Activated CD8-positive, alpha-beta memory T cell treated with anti-CD3 and anti-CD28 coated beads for 24 hours (primary cell): ENCODE measurements around the gene WDR82.

Experiments
- DNase-seq: peaks from one replicate; pipeline ENCODE4 v3.0.0-alpha.2; 2020

The WDR82 gene, protein sequence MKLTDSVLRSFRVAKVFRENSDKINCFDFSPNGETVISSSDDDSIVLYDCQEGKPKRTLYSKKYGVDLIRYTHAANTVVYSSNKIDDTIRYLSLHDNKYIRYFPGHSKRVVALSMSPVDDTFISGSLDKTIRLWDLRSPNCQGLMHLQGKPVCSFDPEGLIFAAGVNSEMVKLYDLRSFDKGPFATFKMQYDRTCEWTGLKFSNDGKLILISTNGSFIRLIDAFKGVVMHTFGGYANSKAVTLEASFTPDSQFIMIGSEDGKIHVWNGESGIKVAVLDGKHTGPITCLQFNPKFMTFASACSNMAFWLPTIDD

DNA sequence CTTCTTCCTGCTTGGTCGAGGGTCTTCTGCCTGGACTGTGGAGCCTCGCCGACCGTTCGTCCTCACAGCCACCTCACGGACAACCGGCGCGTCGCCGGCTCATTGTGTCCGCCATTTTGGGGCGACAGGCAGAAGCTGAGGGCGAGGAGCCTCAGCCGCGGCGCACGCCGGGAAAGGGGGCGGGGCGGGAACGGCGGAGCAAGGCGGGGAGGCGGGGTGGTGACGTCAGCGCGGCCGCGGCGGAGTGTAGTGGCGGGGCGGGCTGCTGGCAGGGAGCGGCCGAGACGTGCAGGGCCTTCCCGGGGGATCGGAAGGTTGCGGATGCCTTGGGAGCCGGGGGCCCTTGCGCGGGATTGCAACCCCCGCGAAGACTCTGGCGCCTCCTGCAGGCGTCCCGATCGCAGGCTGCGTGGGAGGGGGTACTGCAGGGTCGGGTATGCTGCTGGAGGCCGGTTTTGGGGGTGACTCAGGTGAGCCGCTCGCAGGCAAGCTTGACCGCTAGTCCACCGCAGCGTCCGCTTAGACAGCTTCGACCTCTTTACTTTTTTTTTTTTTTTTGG, at the start of gene WDR82:
TSS of gene WDR82 (minus strand) at position 140 of the 560 bp plus-strand sequence. CDS start 288 bp downstream, outside the sequence.
- DNase-seq = peak; percentile 99

GRCh38 chr3:52327486-52328290, 49.2 kb upstream of the WDR82 start:
- no peak for DNase-seq

GRCh38 chr3:52326976-52327375, 48.5 kb upstream of the WDR82 start:
- no peak for DNase-seq

DNA sequence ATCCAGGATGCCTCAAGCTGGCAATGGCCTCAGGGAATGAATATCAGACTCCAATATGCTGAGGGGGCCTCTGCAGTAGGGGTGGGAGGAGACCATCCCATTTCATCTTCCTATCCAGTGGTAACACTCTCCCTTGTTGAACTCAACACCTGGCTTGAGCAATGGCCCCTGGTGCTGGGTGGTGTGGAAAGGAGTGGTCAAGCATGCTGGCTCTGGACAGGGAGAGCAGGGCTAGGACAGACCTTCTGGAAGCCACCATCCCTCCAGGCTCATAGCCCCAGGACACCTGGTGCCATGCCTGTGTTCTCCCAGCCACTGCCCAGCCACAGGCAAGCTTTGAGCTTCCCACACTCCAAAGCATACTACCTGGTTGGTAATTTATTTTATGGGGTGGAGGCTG, 47.2 kb upstream of the WDR82 start:
- no peak for DNase-seq

GRCh38 chr3:52324676-52325075, 46.2 kb upstream of the WDR82 start:
- no peak for DNase-seq

- no peak for DNase-seq
These were observed 45.3 kb upstream of the WDR82 start for GRCh38 chr3:52323526-52324295.

GRCh38 chr3:52322466-52322865, 44.0 kb upstream of the WDR82 start:
- DNase-seq = no peak

DNA sequence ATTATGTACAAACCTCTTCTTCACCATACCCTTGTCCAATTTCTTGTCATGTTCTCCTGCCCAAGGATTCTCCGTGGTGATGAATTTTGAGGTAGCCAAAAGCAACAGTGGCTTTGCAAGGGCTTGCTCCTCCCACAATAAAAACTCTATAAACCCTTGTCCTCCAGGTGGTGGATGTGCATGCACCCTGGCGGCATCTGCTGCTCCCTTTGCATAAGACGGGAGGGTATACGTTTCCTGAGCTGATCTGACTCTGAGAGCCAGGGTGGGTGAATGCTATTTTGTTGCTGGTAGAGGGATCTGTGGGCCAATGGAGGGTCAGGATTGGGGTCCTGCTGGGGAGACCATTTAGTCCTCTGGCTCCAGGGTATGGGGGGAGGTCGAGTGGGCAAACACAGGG, 43.0 kb upstream of the WDR82 start:
- no peak for DNase-seq

DNA sequence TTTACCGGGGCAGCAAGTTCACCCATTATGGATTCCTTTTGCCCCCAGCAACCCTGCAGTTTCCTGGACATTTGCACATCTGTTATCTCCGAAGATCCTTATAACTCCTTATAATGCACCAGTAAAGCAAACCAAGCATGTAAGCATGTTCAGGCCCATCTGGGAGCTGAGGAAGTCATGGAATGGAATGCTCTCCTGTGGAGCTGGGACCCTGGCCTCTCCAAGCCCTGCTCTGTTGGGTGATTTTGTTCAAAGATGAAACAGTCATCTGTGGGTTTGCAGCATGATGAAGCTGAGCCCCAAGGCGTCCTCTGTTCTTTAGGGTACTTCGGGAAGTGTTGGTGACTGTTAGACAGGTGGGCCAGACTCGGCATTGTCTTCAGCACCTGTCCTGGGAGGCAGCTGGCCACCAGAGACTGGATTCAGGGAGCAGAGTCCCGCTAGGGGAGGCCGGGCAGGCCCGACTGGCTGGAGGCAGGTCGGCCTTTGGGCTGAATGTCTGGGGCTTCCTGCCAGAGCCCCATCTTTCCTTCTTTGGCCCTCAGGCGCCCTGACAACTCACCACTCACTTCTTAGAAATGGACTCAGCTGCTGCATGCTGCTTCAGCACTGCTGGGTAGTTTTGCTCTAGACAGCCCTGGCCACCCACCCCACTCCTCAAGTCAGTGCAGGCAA, 41.6 kb upstream of the WDR82 start:
- no peak for DNase-seq

DNA sequence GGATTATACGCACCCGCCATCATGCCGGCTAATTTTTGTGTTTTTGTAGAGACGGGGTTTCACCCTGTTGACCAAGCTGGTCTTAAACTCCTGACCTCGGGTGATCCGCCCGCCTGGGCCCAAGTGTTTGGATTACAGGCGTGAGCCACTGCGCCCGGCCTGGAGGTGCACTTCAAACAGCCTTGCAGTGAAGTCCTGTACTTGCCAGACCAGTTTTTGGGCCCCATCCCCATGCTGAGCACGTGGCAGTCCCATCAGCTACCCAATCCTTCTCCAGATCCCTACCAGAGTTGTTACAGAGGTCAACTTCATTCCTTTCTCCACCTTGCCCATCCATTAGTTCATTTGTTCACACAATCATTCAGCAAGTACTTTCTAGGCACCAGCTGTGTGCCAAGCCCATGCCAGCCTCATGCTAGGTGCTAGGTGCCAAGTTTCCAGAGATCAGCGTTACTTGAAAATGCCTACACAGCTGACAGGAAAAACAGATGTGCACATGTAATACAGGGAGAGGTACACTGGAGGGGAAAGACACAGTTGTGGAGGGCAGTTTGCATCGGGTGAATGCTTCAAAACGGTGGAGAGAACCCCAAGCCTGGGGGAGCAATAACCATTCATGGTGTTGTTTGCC, 39.9 kb upstream of the WDR82 start:
- no peak for DNase-seq

- peak; percentile 81 for DNase-seq
These were observed 39.0 kb upstream of the WDR82 start for GRCh38 chr3:52317208-52318000.

DNA sequence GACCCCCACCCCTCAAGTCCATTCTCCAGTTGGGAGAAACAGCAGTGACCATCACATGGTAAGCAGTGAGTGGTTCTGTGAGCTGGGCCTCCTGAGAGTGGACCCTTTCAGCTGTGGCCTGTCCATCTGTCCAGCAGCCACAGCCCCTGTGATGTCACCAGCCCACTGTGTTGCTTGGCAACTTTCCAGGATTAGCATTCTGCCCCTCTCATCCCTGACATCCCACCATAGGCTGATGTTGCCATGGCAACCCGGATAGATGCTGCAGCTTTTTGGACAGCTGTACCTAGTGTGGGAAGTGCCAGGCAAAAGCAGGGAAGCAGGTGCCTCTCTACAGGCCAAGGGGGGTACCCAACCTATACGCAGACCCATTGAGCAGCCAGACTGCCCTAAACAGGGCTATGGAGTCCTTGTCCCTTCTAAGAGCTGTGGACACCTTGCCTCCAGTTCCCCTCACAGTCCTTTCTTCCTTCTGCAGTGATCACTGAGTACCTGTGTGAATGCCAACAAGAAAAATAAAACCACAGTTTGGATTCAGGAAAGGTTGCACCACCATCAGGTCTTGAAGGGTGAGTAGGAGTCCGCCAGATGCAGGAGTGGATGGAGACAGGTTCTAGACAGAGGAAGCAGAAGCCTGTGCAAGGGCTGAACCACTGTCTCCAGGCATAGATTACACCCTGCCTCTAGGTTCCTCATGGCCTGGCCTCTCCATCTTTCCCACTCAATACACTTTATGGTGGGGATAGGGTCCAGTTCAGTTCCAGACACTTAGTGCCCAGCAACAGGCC, 37.7 kb upstream of the WDR82 start, which contains the start of gene DNAH1:
TSS of gene DNAH1 (plus strand) at position 343 of the 788 bp plus-strand sequence. CDS start 6,124 bp downstream, outside the sequence.
- DNase-seq = no peak

DNA sequence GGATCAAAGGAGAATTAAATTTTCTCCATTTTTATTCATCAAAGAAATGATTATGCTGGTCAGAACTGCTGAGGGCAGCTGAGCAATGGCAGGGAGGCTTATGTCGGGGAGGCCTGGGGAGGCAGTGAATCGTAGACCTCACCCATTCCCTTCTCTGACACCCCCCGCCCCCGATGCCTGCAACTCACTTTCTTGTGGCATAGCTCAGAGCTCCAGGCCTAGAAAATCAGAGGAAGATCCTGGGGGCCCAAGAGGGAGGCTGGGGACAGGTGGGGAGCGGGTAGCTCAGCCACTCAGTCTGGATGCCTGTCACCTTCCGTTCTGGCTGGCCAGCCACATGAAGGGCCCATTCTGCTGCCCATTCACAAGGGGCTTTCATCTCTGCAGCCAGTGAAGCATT, 36.6 kb upstream of the WDR82 start:
- DNase-seq = no peak

- DNase-seq = no peak
These were observed 36.0 kb upstream of the WDR82 start for GRCh38 chr3:52314489-52314888.

DNA sequence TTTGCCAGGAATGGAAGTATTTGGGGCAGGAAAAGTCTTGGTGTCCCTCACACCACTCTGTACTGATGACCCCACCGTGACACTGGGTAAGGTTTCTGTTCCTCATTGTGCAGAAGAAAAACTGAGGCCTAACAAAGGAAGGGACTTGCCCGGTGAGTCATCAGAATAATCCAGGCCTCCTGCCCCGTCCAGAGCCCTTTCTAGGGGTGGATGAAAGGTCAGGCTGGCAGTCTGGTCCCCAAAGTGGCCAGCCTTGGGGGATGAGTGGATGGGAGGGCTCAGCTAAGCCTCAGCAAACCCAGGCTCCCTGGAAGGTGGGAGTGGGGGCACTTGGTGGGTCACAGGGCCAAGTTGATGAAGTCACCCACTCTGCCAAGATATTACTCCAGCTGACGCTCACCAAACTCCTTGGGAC, 35.3 kb upstream of the WDR82 start:
- no peak for DNase-seq

- DNase-seq = no peak
These were observed 34.8 kb upstream of the WDR82 start for GRCh38 chr3:52313188-52313773.

DNA sequence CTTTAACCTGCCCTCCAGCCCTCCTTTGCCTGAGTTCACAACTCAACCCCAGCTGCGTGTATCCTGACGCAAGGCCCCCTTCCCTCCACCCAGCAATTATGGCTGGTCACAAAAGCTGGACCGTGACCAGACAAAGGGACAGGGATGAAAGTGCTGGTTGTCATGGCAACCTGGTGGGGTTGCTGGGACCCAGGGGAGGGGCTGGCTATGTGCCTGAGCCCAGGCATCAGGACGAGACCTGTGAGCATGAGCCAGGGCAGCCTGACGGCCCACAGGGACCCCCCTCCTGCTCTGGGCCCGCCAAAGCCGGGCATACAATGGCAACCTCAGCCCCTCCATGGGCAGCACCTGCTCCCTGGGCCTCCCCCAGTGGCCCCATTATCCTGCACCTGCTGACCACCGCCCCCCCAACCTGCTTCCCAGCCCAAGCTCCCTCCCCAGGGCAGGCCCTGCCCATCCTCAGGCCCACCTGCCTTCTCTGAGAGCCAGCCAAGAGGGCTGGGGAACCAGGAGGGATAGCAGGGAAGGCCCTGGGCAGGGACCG, 33.2 kb upstream of the WDR82 start:
- DNase-seq = no peak

DNA sequence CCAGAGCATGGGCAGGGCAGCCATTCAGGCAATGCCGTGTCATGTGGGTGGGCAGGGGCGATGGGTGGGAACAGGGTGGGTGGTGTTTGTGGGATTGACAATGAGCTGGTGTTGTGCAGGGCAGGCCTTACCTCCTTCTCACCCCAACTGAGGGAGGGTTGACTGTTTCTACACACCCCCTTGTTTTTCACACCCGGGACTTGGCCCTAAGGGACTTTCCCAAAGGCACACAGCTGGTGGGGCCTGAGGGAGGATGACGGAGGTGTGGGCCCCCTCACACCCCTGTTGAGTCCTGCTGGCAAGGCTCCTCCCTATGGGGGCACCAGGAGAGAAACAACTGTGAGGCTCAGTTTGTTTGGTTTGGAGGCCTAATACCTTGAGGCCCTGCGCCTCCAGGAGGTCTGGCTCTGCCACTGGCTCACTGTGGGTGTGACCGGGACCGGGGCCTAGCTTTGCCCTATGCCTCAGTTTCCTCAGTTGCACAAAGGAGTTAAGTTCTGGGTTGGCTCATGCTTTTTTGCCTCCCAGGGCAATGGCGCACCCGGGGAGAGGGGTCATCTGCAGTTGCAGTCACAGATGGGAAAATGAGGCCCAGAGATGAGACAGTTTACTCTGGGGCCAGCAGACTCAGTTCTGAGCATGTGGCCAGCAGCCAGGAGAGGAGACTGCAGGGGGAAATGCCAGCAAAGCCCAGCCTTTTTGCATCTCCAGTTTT, 32.6 kb upstream of the WDR82 start:
- peak; percentile 78 for DNase-seq

- DNase-seq = no peak
These were observed 29.9 kb upstream of the WDR82 start for GRCh38 chr3:52308308-52308707.
